NCI-H2196 treated with DMSO at 0.1 percent for 48 hours (cell line): ENCODE measurements around the gene SEC24B.
"Not testable (repeated sequence)": the region's sequence is repeated elsewhere in the genome, so short reads cannot be mapped to it uniquely, and the experiment has no call there.

Experiments
- DNase-seq: peaks from one replicate; lab custom pipeline; 2025; ENCODE audit not compliant: unreplicated experiment; lab: John Stamatoyannopoulos, UW

SEC24B gene

DNA sequence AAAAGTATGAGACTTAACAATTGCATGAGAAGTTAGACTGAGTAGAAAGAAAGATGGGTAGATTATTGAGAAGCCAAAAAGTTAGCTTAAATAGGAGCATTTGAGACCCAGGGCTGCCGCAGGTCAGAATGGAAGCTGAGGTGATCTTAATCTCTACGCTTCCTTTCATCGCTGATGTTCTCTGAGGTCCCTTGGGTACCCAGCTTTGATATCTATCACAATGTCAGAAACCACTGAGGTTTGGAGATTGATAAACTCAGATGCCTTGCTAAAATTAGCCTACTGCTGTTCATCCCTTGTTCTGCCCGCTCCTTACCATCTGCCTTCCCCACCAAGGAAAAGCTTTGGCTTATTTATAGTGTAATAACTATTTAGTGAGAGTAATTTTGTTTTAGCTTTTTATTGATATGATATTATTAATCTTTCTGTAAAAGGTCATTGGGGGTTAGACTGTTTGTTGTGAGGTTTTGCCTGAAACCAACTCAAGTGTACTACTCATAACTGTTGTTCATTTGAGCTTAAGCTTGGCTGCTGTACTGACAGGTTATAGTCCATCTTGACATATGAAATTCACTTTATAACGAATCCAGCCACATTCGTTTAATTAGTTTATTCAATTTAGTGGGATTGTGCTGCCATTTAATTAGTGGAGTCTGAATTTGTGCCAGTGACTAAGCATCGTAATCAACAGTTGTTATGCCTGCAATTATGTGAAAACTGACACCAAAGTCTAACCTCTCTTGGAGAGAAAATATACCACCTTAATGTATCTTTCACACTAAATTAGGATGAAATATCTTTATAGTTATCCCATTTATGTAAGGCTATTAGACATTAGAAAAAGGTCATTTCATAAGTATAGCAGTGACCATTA is 141.6 kb downstream of the SEC24B start:
- DNase-seq, result no peak

DNA sequence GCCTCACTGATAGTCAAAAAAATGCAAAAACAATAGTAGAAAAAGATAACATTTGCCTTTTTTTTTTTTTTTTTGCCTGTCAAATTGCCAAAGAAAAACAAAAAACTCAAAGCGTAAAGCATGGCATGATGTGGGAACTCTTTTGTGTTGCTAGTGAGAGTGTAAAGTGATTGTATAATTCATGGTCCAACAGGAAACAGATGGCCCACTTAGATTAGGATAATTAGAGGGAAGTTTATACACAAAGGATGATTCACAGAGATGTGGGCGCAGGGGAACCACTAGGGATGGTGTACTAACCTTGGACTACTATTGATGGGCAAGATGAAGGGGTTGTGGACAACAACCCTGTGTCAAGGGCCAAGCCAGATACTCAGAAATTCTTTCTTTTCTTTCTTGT is 142.8 kb downstream of the SEC24B start:
- DNase-seq, result no peak

DNA sequence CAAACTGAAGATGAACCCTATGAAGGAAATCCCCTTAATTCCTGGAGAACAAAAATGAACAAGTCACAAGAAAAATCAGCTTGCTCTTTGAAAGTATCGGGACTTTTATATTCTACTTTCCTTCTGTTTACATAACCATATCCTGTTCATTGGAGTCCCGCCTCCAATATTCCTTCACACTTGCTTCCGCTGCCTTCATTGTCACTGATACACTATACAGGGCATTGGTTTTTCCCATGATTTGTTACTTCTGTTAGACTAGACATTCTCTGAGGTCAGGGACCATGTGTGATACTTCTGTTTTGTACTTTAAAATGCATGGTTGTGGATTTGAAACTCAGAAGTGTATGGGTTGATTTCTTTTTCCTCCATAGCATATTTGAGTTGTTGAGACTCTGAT is 145.2 kb downstream of the SEC24B start:
- no peak for DNase-seq

DNA sequence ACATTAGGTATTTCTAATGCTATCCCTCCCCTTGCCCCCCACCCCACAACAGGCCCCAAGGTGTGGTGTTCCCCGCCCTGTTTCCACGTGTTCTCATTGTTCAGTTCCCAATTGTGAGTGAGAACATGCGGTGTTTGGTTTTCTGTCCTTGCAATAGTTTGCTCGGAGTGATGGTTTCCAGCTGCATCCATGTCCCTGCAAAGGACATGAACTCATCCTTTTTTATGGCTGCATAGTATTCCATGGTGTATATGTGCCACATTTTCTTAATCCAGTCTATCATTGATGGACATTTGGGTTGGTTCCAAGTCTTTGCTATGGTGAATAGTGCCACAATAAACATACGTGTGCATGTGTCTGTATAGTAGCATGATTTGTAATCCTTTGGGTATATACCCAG is 146.4 kb downstream of the SEC24B start:
- DNase-seq, result not testable (repeated sequence)

DNA sequence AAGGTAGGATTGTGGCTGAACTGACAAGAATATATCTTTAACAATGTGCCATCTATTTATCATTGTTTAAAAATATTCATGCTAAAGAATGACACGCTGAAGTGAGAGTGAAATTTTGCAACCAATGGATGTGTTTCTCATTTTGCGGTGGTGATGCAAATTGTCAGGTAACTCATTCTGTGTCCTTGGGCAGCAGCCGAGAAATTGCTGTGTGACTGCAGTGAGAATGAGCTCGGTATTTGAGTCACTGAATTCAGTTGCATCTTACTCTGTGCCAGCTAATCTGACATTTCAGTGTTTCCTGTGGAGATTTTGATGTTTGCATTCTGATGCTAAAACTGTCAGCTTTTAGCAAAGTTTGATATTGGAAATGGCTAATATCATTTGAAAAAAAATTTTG is 154.6 kb downstream of the SEC24B start:
- no peak for DNase-seq

DNA sequence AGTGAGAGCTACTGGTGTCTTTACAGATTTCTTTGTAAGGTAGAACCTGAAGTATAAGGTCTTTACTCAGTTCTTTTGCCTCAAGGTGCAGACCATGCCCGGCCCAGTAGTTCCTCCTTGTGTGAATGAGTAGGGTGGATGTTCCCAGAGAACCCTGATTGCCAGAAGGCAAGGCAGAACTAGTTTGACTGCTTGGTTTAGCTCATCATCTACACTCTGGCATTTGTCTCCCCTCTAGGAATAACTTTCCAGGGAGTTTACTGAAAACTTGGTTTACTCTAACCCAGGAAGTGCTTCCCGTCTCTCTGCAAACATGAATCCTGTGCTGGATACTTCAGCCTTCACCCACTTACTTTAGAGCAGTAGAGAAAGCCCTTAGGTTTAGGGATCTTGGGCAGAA is 155.5 kb downstream of the SEC24B start:
- DNase-seq, result no peak

DNA sequence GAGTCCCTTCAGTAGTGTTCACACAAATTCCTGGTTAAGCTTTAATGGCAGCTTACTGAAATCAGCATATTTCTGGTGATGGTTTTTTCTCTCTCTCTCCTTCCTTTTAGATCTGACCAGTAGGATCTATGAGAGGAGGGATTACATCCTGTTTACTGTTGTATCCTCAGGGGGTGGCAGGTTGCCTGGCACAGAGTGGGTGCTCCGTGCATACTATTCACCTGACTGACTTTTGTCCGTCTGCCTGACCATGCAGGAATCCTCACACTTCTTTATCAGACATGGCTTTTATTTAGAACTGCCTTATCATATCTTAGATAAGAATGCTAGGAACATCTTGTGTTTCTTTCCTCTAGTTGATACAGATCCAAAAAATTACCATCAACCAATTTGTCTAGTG is 156.0 kb downstream of the SEC24B start:
- no peak for DNase-seq
